Stimulated activated CD8-positive, alpha-beta memory T cell treated with anti-CD3 and anti-CD28 coated beads, Interleukin-4, amount 100 ng/mL, for 48 hours (primary cell): Measurements from ENCODE around the gene MYO16.
A peak's percentile ranks its signal among the peaks of the same experiment; 100 is the strongest.

Source experiments
- DNase-seq: peaks from one replicate; pipeline ENCODE4 v3.0.0-alpha.2; 2020

MYO16 gene

GRCh38 chr13:108812661-108813060 is 183.2 kb downstream of the MYO16 start:
- DNase-seq: no peak

- DNase-seq: no peak
These were observed 184.3 kb downstream of the MYO16 start for GRCh38 chr13:108813587-108814170.

- no peak for DNase-seq
These were observed 187.0 kb downstream of the MYO16 start for GRCh38 chr13:108816375-108816774.

GRCh38 chr13:108827646-108828045 is 198.2 kb downstream of the MYO16 start:
- DNase-seq: no peak

- no peak for DNase-seq
These were observed 198.8 kb downstream of the MYO16 start for GRCh38 chr13:108828086-108828815.

- DNase-seq: no peak
These were observed 201.5 kb downstream of the MYO16 start for GRCh38 chr13:108830916-108831315.

GRCh38 chr13:108833531-108833930 is 204.1 kb downstream of the MYO16 start:
- DNase-seq: no peak

- DNase-seq: no peak
These were observed 204.8 kb downstream of the MYO16 start for GRCh38 chr13:108834193-108834592.

GRCh38 chr13:108835083-108835482 is 205.7 kb downstream of the MYO16 start:
- DNase-seq: no peak

- no peak for DNase-seq
These were observed 221.3 kb downstream of the MYO16 start for GRCh38 chr13:108850691-108851090.

GRCh38 chr13:108851660-108852059 is 222.2 kb downstream of the MYO16 start:
- no peak for DNase-seq

GRCh38 chr13:108853031-108853430 is 223.6 kb downstream of the MYO16 start:
- DNase-seq: no peak

GRCh38 chr13:108855737-108856387 is 226.5 kb downstream of the MYO16 start:
- no peak for DNase-seq

GRCh38 chr13:108858676-108859075 is 229.3 kb downstream of the MYO16 start:
- no peak for DNase-seq

GRCh38 chr13:108859197-108860012 is 230.0 kb downstream of the MYO16 start:
- DNase-seq: no peak

GRCh38 chr13:108860418-108860817 is 231.0 kb downstream of the MYO16 start:
- no peak for DNase-seq

GRCh38 chr13:108877300-108877699 is 247.9 kb downstream of the MYO16 start:
- DNase-seq: no peak

- DNase-seq: no peak
These were observed 249.3 kb downstream of the MYO16 start for GRCh38 chr13:108878732-108879131.

GRCh38 chr13:108889324-108889984 is 260.0 kb downstream of the MYO16 start:
- DNase-seq: no peak

- no peak for DNase-seq
These were observed 265.9 kb downstream of the MYO16 start for GRCh38 chr13:108895220-108895704.

GRCh38 chr13:108897955-108898354 is 268.5 kb downstream of the MYO16 start:
- DNase-seq: peak; percentile 27

- DNase-seq: no peak
These were observed 273.2 kb downstream of the MYO16 start for GRCh38 chr13:108902405-108903155.
